ENCODE measurements around the gene DIP2A. TPM values are rescaled to one million over a fixed set of nuclear protein-coding genes. Genes with fewer than 3 reads are reported as not detected.

Gene DIP2A
- total and polyA plus RNA-seq, 2 of the 8 experiments (the other 6 are each of a cell fraction or from before 2014, with no cell fraction given): 16.0 to 27.1 TPM

GRCh38 chr21:46420241-46421190 lies 38.2 kb upstream of the DIP2A start (continued):
- no peak for TF ChIP-seq CHD7 (IDR thresholded peaks at IDR 0.05; ENCODE audit: insufficient replicate concordance, low read length)
- no peak for TF ChIP-seq TAF7 (optimal IDR thresholded peaks at IDR 0.05; ENCODE audit: borderline replicate concordance, low read depth, low read length)
- no peak for TF ChIP-seq RFX5 (IDR thresholded peaks at IDR 0.05; ENCODE audit: borderline replicate concordance, low read depth, low read length)
- TF ChIP-seq TCF12 (IDR thresholded peaks at IDR 0.05; ENCODE audit: low read depth, low read length): no peak
- no peak for TF ChIP-seq ATF2 (IDR thresholded peaks at IDR 0.05; ENCODE audit: low read length)
- TF ChIP-seq NRF1 (IDR thresholded peaks at IDR 0.05; ENCODE audit: low read depth, low read length): no peak
- TF ChIP-seq CHD2 (IDR thresholded peaks at IDR 0.05; ENCODE audit: low read length): no peak
- no peak for TF ChIP-seq JUND (IDR thresholded peaks at IDR 0.05; ENCODE audit: low read length)
